ENCODE measurements around the gene PCP2. TPM values are rescaled to one million over a fixed set of nuclear protein-coding genes. Genes with fewer than 3 reads are reported as not detected.

Gene PCP2
- total RNA-seq, 2 donors from 2014 or later, result not detected

DNA sequence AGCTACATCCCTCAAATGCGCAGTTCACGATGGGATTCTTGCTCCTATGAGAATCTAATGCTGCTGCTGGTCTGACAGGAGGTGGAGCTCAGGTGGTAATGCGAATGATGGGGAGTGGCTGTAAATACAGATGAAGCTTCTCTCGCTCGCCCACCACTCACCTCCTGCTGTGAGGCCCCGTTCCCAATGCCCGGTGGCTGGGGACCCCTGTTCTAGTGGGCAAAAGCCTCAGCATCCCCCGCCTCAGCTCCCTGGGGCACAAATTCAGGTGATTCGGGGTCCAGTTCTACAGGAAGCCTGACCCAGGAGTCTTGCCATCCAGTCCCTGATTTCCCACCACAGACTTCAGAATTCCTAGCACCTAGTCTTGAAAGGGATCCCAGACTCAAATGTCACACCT is 39.0 kb upstream of the PCP2 start:
- Histone ChIP-seq H3K4me3 (no peak overlapping the region), H3K4me1 (no peaks in the 10 kb centered on the region), H3K27me3 (no peaks in the 10 kb centered on the region), H3K9me3 (peaks cover 0 to 4% of the 10 kb centered on the region in 2 donors), H3K36me3 (no peaks in the 10 kb centered on the region), H3K27ac (no peak overlapping the region)
- no peak for DNase-seq (ENCODE audit: low spot score)
- no peak for TF ChIP-seq CTCF (IDR thresholded peaks at IDR 0.05)

GRCh38 chr19:7670790-7671189 is 37.3 kb upstream of the PCP2 start:
- Histone ChIP-seq H3K4me3 (no peak overlapping the region), H3K27me3 (no peaks in the 10 kb centered on the region)

DNA sequence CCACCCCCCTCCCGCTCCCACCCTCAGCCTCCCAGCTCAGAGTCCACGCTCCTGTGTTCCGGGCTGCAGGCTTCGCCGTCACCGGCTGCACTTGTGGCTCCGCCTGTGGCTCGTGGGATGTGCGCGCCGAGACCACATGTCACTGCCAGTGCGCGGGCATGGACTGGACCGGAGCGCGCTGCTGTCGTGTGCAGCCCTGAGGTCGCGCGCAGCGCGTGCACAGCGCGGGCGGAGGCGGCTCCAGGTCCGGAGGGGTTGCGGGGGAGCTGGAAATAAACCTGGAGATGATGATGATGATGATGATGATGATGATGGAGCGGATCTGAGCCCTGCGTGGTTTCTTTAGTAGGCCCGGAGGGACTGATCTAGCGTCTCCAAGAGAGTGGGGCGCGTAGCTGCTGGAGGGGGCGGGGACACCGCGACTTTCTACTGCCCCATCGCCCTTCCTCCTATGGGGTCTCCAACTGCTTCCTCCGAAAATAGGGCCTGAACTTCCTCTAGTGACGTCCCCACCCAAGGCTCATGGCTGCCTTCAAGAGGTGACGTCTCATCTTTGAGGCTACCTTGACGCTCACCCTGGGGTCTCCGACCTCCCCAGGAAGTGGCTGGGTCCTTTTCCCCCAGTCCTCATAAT is 36.7 kb upstream of the PCP2 start:
- DNase-seq (ENCODE audit: low spot score), result no peak
- no peak overlapping the region for H3K4me3 ChIP-seq
- H3K9me3 ChIP-seq, result peaks cover 0 to 4% of the 10 kb centered on the region in 2 donors
- H3K27me3 ChIP-seq, result no peaks in the 10 kb centered on the region
- H3K36me3 ChIP-seq, result no peaks in the 10 kb centered on the region
- no peaks in the 10 kb centered on the region for H3K4me1 ChIP-seq
- H3K27ac ChIP-seq, result no peak overlapping the region
- TF ChIP-seq CTCF (IDR thresholded peaks at IDR 0.05), result no peak

More at GRCh38 chr19:7670790-7671189, 37.3 kb upstream of the PCP2 start:
- no peak for TF ChIP-seq CTCF (IDR thresholded peaks at IDR 0.05)
- H3K27ac ChIP-seq, result no peak overlapping the region
- H3K9me3 ChIP-seq, result peaks cover 0 to 4% of the 10 kb centered on the region in 2 donors
- H3K36me3 ChIP-seq, result no peaks in the 10 kb centered on the region
- no peak for DNase-seq (ENCODE audit: low spot score)
- no peaks in the 10 kb centered on the region for H3K4me1 ChIP-seq

DNA sequence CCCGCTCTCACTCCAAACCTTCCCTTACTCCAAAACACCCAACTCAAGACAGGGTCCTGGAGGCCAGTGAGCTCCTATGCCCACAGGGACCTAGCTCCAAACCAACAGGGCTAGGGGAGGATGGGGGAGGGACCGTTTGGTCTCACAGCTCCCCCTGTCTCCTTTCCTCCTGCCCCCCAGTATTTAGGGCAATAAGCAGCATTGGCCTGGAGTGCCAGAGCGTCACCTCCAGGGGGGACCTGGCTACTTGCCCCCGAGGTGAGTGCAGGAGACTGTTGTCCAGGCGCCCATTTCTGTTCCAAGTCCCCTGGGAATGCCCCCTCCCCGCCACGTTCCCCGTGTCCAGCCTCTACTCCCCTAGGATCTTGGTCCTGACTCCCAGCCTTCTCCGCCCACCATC is 36.1 kb upstream of the PCP2 start:
- no peaks in the 10 kb centered on the region for H3K36me3 ChIP-seq
- TF ChIP-seq CTCF (IDR thresholded peaks at IDR 0.05), result no peak
- no peaks in the 10 kb centered on the region for H3K4me1 ChIP-seq
- H3K27me3 ChIP-seq, result no peaks in the 10 kb centered on the region
- no peak overlapping the region for H3K27ac ChIP-seq
- peaks cover 0 to 4% of the 10 kb centered on the region in 2 donors for H3K9me3 ChIP-seq
- H3K4me3 ChIP-seq, result no peak overlapping the region
- no peak for DNase-seq (ENCODE audit: low spot score)

- Histone ChIP-seq H3K27ac (no peak within 1 kb of the TSS), H3K36me3 (no peaks in the 10 kb centered on the region), H3K4me1 (no peaks in the 10 kb centered on the region), H3K4me3 (no peak within 1 kb of the TSS), H3K9me3 (peaks cover 0 to 1% of the 10 kb centered on the region in 2 donors), H3K27me3 (no peaks in the 10 kb centered on the region)
- DNase-seq (ENCODE audit: low spot score), result no peak
- no peak for TF ChIP-seq CTCF (IDR thresholded peaks at IDR 0.05)
Observed at GRCh38 chr19:7668842-7669241, 35.3 kb upstream of the PCP2 start, which contains the start of gene RETN. RETN (plus strand) TSS chr19:7669049; CDS start chr19:7669327, 278 bp downstream.

- Histone ChIP-seq H3K27ac (no peak overlapping the region), H3K4me3 (no peak overlapping the region), H3K4me1 (no peaks in the 10 kb centered on the region), H3K36me3 (no peaks in the 10 kb centered on the region), H3K9me3 (no peaks in the 10 kb centered on the region), H3K27me3 (no peaks in the 10 kb centered on the region)
- no peak for TF ChIP-seq CTCF (IDR thresholded peaks at IDR 0.05)
- no peak for DNase-seq (ENCODE audit: low spot score)
Observed at GRCh38 chr19:7665076-7665475, 31.6 kb upstream of the PCP2 start.

All from right atrium auricular region (tissue), 2 donors.